NCI-H82 treated with DMSO at 0.1 percent for 48 hours (cell line): ENCODE measurements around the gene SBSN.

Source experiments
- DNase-seq: peaks from one replicate; lab custom pipeline; 2025; ENCODE audit not compliant: unreplicated experiment; lab: John Stamatoyannopoulos, UW

The SBSN gene

GRCh38 chr19:35509018-35509652 is 19.0 kb downstream of the SBSN start:
- no peak for DNase-seq

- DNase-seq: no peak
Measured at GRCh38 chr19:35508129-35508528, 20.0 kb downstream of the SBSN start.

- DNase-seq: no peak
Measured at GRCh38 chr19:35507561-35507960, 20.6 kb downstream of the SBSN start.

GRCh38 chr19:35506011-35506410 is 22.1 kb downstream of the SBSN start:
- DNase-seq: no peak

- no peak for DNase-seq
Measured at GRCh38 chr19:35502751-35503150, 25.4 kb downstream of the SBSN start.

GRCh38 chr19:35501684-35502083 is 26.4 kb downstream of the SBSN start:
- DNase-seq: no peak

GRCh38 chr19:35500611-35501010 is 27.5 kb downstream of the SBSN start:
- DNase-seq: no peak

- DNase-seq: no peak
Measured at GRCh38 chr19:35498984-35499527, 29.1 kb downstream of the SBSN start.

- DNase-seq: no peak
Measured at GRCh38 chr19:35498220-35498619, 29.9 kb downstream of the SBSN start.

GRCh38 chr19:35497406-35497805 is 30.7 kb downstream of the SBSN start:
- DNase-seq: no peak

- no peak for DNase-seq
Measured at GRCh38 chr19:35495107-35496064, 32.7 kb downstream of the SBSN start.

GRCh38 chr19:35493971-35494370 is 34.1 kb downstream of the SBSN start:
- no peak for DNase-seq

GRCh38 chr19:35491836-35492360 is 36.2 kb downstream of the SBSN start:
- no peak for DNase-seq

GRCh38 chr19:35490364-35490763 is 37.7 kb downstream of the SBSN start, which contains the start of gene KRTDAP:
KRTDAP (minus strand) TSS chr19:35490464; CDS start chr19:35490442, 22 bp downstream.
- no peak for DNase-seq

GRCh38 chr19:35488677-35489076 is 39.4 kb downstream of the SBSN start:
- DNase-seq: no peak

- no peak for DNase-seq
Measured at GRCh38 chr19:35487656-35488182, 40.4 kb downstream of the SBSN start.

- DNase-seq: no peak
Measured at GRCh38 chr19:35486268-35486708, 41.8 kb downstream of the SBSN start.

- DNase-seq: no peak
Measured at GRCh38 chr19:35484252-35485036, 43.7 kb downstream of the SBSN start.

GRCh38 chr19:35483089-35483488 is 45.0 kb downstream of the SBSN start:
- DNase-seq: no peak
